Esophagus (tissue), 2 donors: ENCODE measurements around the gene TP73. TPM values are rescaled to one million over a fixed set of nuclear protein-coding genes. Genes with fewer than 3 reads are reported as not detected.

ENCODE experiments used
- H3K27ac ChIP-seq, 2 donors: one replicate each; pipeline ENCODE4 v1.5.1; 2013; ENCODE audit warnings: low read depth in 2 of 2, mild to moderate bottlenecking in 2 of 2, inconsistent platforms in 1 of 2, low read length in 1 of 2, moderate library complexity in 1 of 2
- H3K27me3 ChIP-seq, 2 donors: one replicate each; pipeline ENCODE4 v1.6.1; 2013; ENCODE audit warnings: low read length in 2 of 2, control low read depth in 1 of 2, mild to moderate bottlenecking in 1 of 2; ENCODE audit not compliant: insufficient read depth in 2 of 2, control insufficient read depth in 1 of 2
- H3K36me3 ChIP-seq, 2 donors: one replicate each; pipeline ENCODE4 v1.6.1; 2013; ENCODE audit warnings: low read length in 1 of 2; ENCODE audit not compliant: control insufficient read depth in 2 of 2, insufficient read depth in 2 of 2
- H3K4me1 ChIP-seq, 2 donors: one replicate each; pipeline ENCODE4 v1.6.1; 2013; ENCODE audit warnings: low read length in 1 of 2; ENCODE audit not compliant: control insufficient read depth in 2 of 2, insufficient read depth in 2 of 2
- H3K4me3 ChIP-seq, 2 donors: one replicate each; pipeline ENCODE4 v1.5.1; 2013; ENCODE audit warnings: low read length in 2 of 2, mild to moderate bottlenecking in 2 of 2, low read depth in 1 of 2, moderate library complexity in 1 of 2
- H3K9me3 ChIP-seq, 2 donors: one replicate each; pipeline ENCODE4 v1.6.1; 2013; ENCODE audit warnings: mild to moderate bottlenecking in 2 of 2, low read depth in 1 of 2, low read length in 1 of 2, moderate library complexity in 1 of 2; ENCODE audit not compliant: control insufficient read depth in 2 of 2, insufficient read depth in 1 of 2
- WGBS, 2 donors: extraction: QIAGEN DNeasy Blood & Tissue Kit; methylation state at CpG; one replicate each; pipeline ENCODE4 v1.1.7; 2013; 5-methylcytosine and 5-hydroxymethylcytosine counted together
- polyA plus RNA-seq, 2 donors: library from polyadenylated mRNA; stranded (reverse); fragments of 200-250 nt; gene quantifications; one replicate each; pipeline ENCODE4 v1.2.3, GENCODE V29; 2013
- donor health status: healthy with polysubstance abuse.
- donor health status: Bipolar disorder and iron deficiency.

Gene TP73
- polyA plus RNA-seq, 2 donors: 3.5 to 6.0 TPM

DNA sequence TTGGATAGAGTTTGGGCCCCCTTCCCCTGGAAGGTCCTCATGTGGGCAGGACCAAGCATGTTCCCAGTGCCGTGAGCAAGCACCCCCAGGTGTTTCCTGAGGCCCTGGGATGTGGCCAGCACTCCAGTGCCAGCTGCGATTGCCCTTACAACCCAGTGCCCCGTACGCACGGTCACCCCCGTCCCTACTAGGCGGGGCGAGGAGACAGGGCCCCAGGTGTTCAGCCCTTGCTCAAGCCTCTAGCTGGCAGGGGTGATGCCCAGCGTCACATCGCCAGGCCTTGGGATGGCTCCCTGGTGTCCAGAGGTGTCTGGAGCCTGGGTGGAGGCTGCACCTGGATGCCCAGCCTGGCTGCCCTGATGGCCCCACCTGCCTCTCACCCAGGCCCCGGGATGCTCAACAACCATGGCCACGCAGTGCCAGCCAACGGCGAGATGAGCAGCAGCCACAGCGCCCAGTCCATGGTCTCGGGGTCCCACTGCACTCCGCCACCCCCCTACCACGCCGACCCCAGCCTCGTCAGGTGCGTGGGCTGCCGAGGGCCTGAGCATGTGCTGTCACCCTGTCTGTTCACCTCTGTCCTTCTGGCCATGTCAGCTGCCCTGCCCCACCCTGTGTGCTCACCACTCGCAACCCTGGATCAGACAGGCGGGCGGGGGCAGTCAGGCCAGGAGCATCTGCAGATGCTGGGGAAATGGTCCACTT is 78.4 kb downstream of the TP73 start:
- H3K27ac ChIP-seq: no peak overlapping the region
- 73 to 79% methylated on average over 25 of the region's 25 CpGs for WGBS, 2 donors
- H3K4me1 ChIP-seq: no peaks in the 10 kb centered on the region
- H3K27me3 ChIP-seq: no peaks in the 10 kb centered on the region
- H3K9me3 ChIP-seq: no peaks in the 10 kb centered on the region
- peaks cover 0 to 10% of the 10 kb centered on the region in 2 donors for H3K36me3 ChIP-seq
- H3K4me3 ChIP-seq: no peak overlapping the region

- no peak overlapping the region for H3K27ac ChIP-seq
- H3K36me3 ChIP-seq: peaks cover 3 to 11% of the 10 kb centered on the region in 2 donors
- no peaks in the 10 kb centered on the region for H3K9me3 ChIP-seq
- no peaks in the 10 kb centered on the region for H3K27me3 ChIP-seq
- no peaks in the 10 kb centered on the region for H3K4me1 ChIP-seq
- H3K4me3 ChIP-seq: no peak overlapping the region
- WGBS, 2 donors: 62 to 64% methylated on average over 25 of the region's 25 CpGs
Measured at GRCh38 chr1:3731583-3732433, 79.5 kb downstream of the TP73 start.

DNA sequence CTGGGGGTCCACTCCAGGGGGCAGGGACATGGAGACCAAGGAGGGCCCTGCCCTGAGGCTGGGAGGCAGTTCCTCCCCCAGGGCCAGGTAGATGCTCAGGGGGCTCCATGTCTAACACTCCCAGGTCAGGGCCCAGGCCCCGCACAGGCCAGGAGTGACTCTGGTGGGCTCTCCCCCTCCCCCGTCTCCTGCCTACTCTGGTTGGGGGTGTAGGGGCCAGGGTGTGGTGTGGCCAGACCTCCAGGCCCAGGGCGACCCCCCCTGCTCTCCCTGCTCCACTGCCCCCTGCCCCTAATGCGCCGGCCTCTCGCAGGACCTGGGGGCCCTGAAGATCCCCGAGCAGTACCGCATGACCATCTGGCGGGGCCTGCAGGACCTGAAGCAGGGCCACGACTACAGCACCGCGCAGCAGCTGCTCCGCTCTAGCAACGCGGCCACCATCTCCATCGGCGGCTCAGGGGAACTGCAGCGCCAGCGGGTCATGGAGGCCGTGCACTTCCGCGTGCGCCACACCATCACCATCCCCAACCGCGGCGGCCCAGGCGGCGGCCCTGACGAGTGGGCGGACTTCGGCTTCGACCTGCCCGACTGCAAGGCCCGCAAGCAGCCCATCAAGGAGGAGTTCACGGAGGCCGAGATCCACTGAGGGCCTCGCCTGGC is 80.2 kb downstream of the TP73 start:
- H3K4me1 ChIP-seq: no peaks in the 10 kb centered on the region
- 57 to 67% methylated on average over 35 to 37 of the region's 37 CpGs for WGBS, 2 donors
- H3K36me3 ChIP-seq: peaks cover 3 to 12% of the 10 kb centered on the region in 2 donors
- no peak overlapping the region for H3K4me3 ChIP-seq
- H3K27ac ChIP-seq: no peak overlapping the region
- H3K9me3 ChIP-seq: no peaks in the 10 kb centered on the region
- no peaks in the 10 kb centered on the region for H3K27me3 ChIP-seq

DNA sequence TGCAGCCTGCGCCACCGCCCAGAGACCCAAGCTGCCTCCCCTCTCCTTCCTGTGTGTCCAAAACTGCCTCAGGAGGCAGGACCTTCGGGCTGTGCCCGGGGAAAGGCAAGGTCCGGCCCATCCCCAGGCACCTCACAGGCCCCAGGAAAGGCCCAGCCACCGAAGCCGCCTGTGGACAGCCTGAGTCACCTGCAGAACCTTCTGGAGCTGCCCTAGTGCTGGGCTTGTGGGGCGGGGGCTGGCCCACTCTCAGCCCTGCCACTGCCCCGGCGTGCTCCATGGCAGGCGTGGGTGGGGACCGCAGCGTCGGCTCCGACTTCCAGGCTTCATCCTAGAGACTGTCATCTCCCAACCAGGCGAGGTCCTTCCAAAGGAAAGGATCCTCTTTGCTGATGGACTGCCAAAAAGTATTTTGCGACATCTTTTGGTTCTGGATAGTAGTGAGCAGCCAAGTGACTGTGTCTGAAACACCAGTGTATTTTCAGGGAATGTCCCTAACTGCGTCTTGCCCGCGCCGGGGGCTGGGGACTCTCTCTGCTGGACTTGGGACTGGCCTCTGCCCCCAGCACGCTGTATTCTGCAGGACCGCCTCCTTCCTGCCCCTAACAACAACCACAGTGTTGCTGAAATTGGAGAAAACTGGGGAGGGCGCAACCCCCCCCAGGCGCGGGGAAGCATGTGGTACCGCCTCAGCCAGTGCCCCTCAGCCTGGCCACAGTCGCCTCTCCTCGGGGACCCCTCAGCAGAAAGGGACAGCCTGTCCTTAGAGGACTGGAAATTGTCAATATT is 81.0 kb downstream of the TP73 start:
- WGBS, 2 donors: 74 to 75% methylated on average over 29 of the region's 29 CpGs
- Histone ChIP-seq H3K27ac (no peak overlapping the region), H3K9me3 (no peaks in the 10 kb centered on the region)

GRCh38 chr1:3733883-3734589 is 81.7 kb downstream of the TP73 start:
- Histone ChIP-seq H3K27ac (no peak overlapping the region), H3K4me3 (no peak overlapping the region), H3K36me3 (peaks cover 3 to 20% of the 10 kb centered on the region in 2 donors), H3K9me3 (no peaks in the 10 kb centered on the region), H3K4me1 (no peaks in the 10 kb centered on the region), H3K27me3 (no peaks in the 10 kb centered on the region)
- WGBS, 2 donors: 59 to 74% methylated on average over 14 to 17 of the region's 17 CpGs

More for the DNA sequence above, 81.0 kb downstream of the TP73 start:
- H3K4me3 ChIP-seq: no peak overlapping the region
- no peaks in the 10 kb centered on the region for H3K4me1 ChIP-seq
- H3K36me3 ChIP-seq: peaks cover 3 to 16% of the 10 kb centered on the region in 2 donors
- H3K27me3 ChIP-seq: no peaks in the 10 kb centered on the region

- H3K9me3 ChIP-seq: no peaks in the 10 kb centered on the region
- peaks cover 3 to 21% of the 10 kb centered on the region in 2 donors for H3K36me3 ChIP-seq
- no peak overlapping the region for H3K4me3 ChIP-seq
- no peaks in the 10 kb centered on the region for H3K4me1 ChIP-seq
- H3K27ac ChIP-seq: no peak overlapping the region
- no peaks in the 10 kb centered on the region for H3K27me3 ChIP-seq
- 88 to 90% methylated on average over 16 of the region's 16 CpGs for WGBS, 2 donors
Measured at GRCh38 chr1:3734602-3735001, 82.3 kb downstream of the TP73 start.

GRCh38 chr1:3735027-3735681 is 82.8 kb downstream of the TP73 start:
- Histone ChIP-seq H3K4me1 (no peaks in the 10 kb centered on the region), H3K27ac (no peak overlapping the region), H3K4me3 (no peak overlapping the region), H3K36me3 (peaks cover 3 to 24% of the 10 kb centered on the region in 2 donors), H3K9me3 (no peaks in the 10 kb centered on the region), H3K27me3 (no peaks in the 10 kb centered on the region)
- 79 to 82% methylated on average over 12 of the region's 12 CpGs for WGBS, 2 donors

- 76 to 79% methylated on average over 13 of the region's 13 CpGs for WGBS, 2 donors
- Histone ChIP-seq H3K27me3 (no peaks in the 10 kb centered on the region), H3K36me3 (peaks cover 3 to 26% of the 10 kb centered on the region in 2 donors), H3K9me3 (no peaks in the 10 kb centered on the region), H3K4me1 (no peaks in the 10 kb centered on the region), H3K4me3 (no peak overlapping the region), H3K27ac (no peak overlapping the region)
Measured at GRCh38 chr1:3735688-3736087, 83.4 kb downstream of the TP73 start.
